VCaP (cell line): ENCODE measurements around the gene GMDS.

ENCODE experiments used
- H3K27ac ChIP-seq: fragments of 450-650 bp; 2 replicates; pipeline ENCODE4 v1.5.1; 2017
- CTCF ChIP-seq: fragments of 450-650 bp; conservative IDR thresholded peaks from 2 replicates; pipeline ENCODE4 v1.5.1; 2017; ENCODE audit warnings: mild to moderate bottlenecking, moderate library complexity

GMDS gene

GRCh38 chr6:2081155-2082138 lies 164.0 kb downstream of the GMDS start:
- H3K27ac ChIP-seq: no peak overlapping the region
- TF ChIP-seq CTCF: no peak

- H3K27ac ChIP-seq: no peak overlapping the region
These were observed 166.5 kb downstream of the GMDS start for GRCh38 chr6:2078888-2079287.

GRCh38 chr6:2077826-2078225 lies 167.6 kb downstream of the GMDS start:
- no peak for TF ChIP-seq CTCF
- no peak overlapping the region for H3K27ac ChIP-seq

More at GRCh38 chr6:2078888-2079287, 166.5 kb downstream of the GMDS start:
- TF ChIP-seq CTCF: no peak

- no peak overlapping the region for H3K27ac ChIP-seq
- TF ChIP-seq CTCF: no peak
These were observed 171.9 kb downstream of the GMDS start for GRCh38 chr6:2073476-2073875.

GRCh38 chr6:2072453-2072852 lies 173.0 kb downstream of the GMDS start:
- TF ChIP-seq CTCF: no peak
- no peak overlapping the region for H3K27ac ChIP-seq

GRCh38 chr6:2063547-2063946 lies 181.9 kb downstream of the GMDS start:
- no peak overlapping the region for H3K27ac ChIP-seq
- no peak for TF ChIP-seq CTCF

GRCh38 chr6:2061880-2062279 lies 183.5 kb downstream of the GMDS start:
- H3K27ac ChIP-seq: peak overlapping the region; percentile 14; the same call in 1 of the 2 replicates

More at GRCh38 chr6:2061880-2062279, 183.5 kb downstream of the GMDS start:
- no peak for TF ChIP-seq CTCF
